Adipocyte (in vitro differentiated cells): ENCODE measurements around the gene COL17A1.

Experiments used
- DNase-seq: peaks from one replicate; pipeline ENCODE4 v3.0.0-alpha.2; 2015; ENCODE audit warnings: low read depth
- H3K27me3 ChIP-seq: replicated peaks from 2 replicates; pipeline ENCODE4 v1.7.0; 2013; ENCODE audit warnings: mild to moderate bottlenecking, low read length, moderate library complexity; ENCODE audit not compliant: control insufficient read depth, insufficient read depth
- H3K36me3 ChIP-seq: 2 replicates; pipeline ENCODE4 v1.7.0; 2013; ENCODE audit warnings: low read length, mild to moderate bottlenecking, moderate library complexity; ENCODE audit not compliant: control insufficient read depth, insufficient read depth, severe bottlenecking
- H3K4me1 ChIP-seq: 2 replicates; pipeline ENCODE4 v1.7.0; 2013; ENCODE audit warnings: mild to moderate bottlenecking, low read length, moderate library complexity; ENCODE audit not compliant: control insufficient read depth, insufficient read depth
- H3K4me3 ChIP-seq: 2 replicates; pipeline ENCODE4 v1.7.0; 2013; ENCODE audit warnings: mild to moderate bottlenecking, low read length, moderate library complexity
- H3K9ac ChIP-seq: 2 replicates; pipeline ENCODE4 v1.7.0; 2013; ENCODE audit warnings: mild to moderate bottlenecking, low read length, moderate library complexity
- H3K9me3 ChIP-seq: 2 replicates; pipeline ENCODE4 v1.7.0; 2013; ENCODE audit warnings: mild to moderate bottlenecking, low read length, moderate library complexity; ENCODE audit not compliant: control insufficient read depth

The COL17A1 gene

GRCh38 chr10:104049504-104050250, 36.0 kb downstream of the COL17A1 start:
- Histone ChIP-seq H3K9me3 (no peaks in the 10 kb centered on the region), H3K4me1 (peaks cover 15% of the 10 kb centered on the region), H3K4me3 (no peak overlapping the region), H3K36me3 (no peaks in the 10 kb centered on the region), H3K27me3 (no peaks in the 10 kb centered on the region), H3K9ac (no peak overlapping the region)
- DNase-seq = peak; percentile 16

- no peaks in the 10 kb centered on the region for H3K9me3 ChIP-seq
- no peak overlapping the region for H3K4me3 ChIP-seq
- H3K9ac ChIP-seq = no peak overlapping the region
- no peaks in the 10 kb centered on the region for H3K36me3 ChIP-seq
- peaks cover 15% of the 10 kb centered on the region for H3K4me1 ChIP-seq
- no peaks in the 10 kb centered on the region for H3K27me3 ChIP-seq
- no peak for DNase-seq
Measured at GRCh38 chr10:104046651-104047050, 39.0 kb downstream of the COL17A1 start.

- Histone ChIP-seq H3K27me3 (no peaks in the 10 kb centered on the region), H3K9ac (no peak overlapping the region), H3K4me3 (no peak overlapping the region), H3K4me1 (peaks cover 15% of the 10 kb centered on the region), H3K9me3 (no peaks in the 10 kb centered on the region), H3K36me3 (no peaks in the 10 kb centered on the region)
- DNase-seq = peak; percentile 91
Measured at GRCh38 chr10:104045151-104046089, 40.3 kb downstream of the COL17A1 start.

GRCh38 chr10:104043854-104044253, 41.8 kb downstream of the COL17A1 start:
- Histone ChIP-seq H3K36me3 (no peaks in the 10 kb centered on the region), H3K9ac (no peak overlapping the region), H3K27me3 (no peaks in the 10 kb centered on the region), H3K4me3 (no peak overlapping the region), H3K9me3 (no peaks in the 10 kb centered on the region), H3K4me1 (peaks cover under 1% of the 10 kb centered on the region)
- DNase-seq = no peak

GRCh38 chr10:104043185-104043830, 42.4 kb downstream of the COL17A1 start:
- Histone ChIP-seq H3K27me3 (no peaks in the 10 kb centered on the region), H3K9ac (no peak overlapping the region), H3K9me3 (no peaks in the 10 kb centered on the region), H3K4me3 (no peak overlapping the region), H3K4me1 (no peaks in the 10 kb centered on the region), H3K36me3 (no peaks in the 10 kb centered on the region)
- DNase-seq = no peak

GRCh38 chr10:104041891-104042535, 43.7 kb downstream of the COL17A1 start:
- no peaks in the 10 kb centered on the region for H3K4me1 ChIP-seq
- DNase-seq = no peak
- no peaks in the 10 kb centered on the region for H3K27me3 ChIP-seq
- no peaks in the 10 kb centered on the region for H3K36me3 ChIP-seq
- H3K4me3 ChIP-seq = no peak overlapping the region
- H3K9ac ChIP-seq = no peak overlapping the region
- no peaks in the 10 kb centered on the region for H3K9me3 ChIP-seq

GRCh38 chr10:104040862-104041789, 44.6 kb downstream of the COL17A1 start:
- H3K36me3 ChIP-seq = no peaks in the 10 kb centered on the region
- H3K27me3 ChIP-seq = no peaks in the 10 kb centered on the region
- DNase-seq = no peak
- no peaks in the 10 kb centered on the region for H3K9me3 ChIP-seq
- H3K4me3 ChIP-seq = no peak overlapping the region
- H3K9ac ChIP-seq = no peak overlapping the region
- H3K4me1 ChIP-seq = no peaks in the 10 kb centered on the region

- Histone ChIP-seq H3K4me3 (no peak overlapping the region), H3K9me3 (no peaks in the 10 kb centered on the region), H3K9ac (no peak overlapping the region), H3K4me1 (no peaks in the 10 kb centered on the region), H3K36me3 (no peaks in the 10 kb centered on the region), H3K27me3 (no peaks in the 10 kb centered on the region)
- DNase-seq = no peak
Measured at GRCh38 chr10:104040382-104040781, 45.3 kb downstream of the COL17A1 start.

GRCh38 chr10:104038958-104039752, 46.5 kb downstream of the COL17A1 start:
- H3K4me3 ChIP-seq = no peak overlapping the region
- H3K27me3 ChIP-seq = no peaks in the 10 kb centered on the region
- H3K9ac ChIP-seq = no peak overlapping the region
- H3K36me3 ChIP-seq = no peaks in the 10 kb centered on the region
- H3K4me1 ChIP-seq = no peaks in the 10 kb centered on the region
- no peak for DNase-seq
- no peaks in the 10 kb centered on the region for H3K9me3 ChIP-seq

- Histone ChIP-seq H3K4me1 (no peaks in the 10 kb centered on the region), H3K9me3 (no peaks in the 10 kb centered on the region), H3K4me3 (no peak overlapping the region), H3K36me3 (no peaks in the 10 kb centered on the region), H3K9ac (no peak overlapping the region), H3K27me3 (no peaks in the 10 kb centered on the region)
- no peak for DNase-seq
Measured at GRCh38 chr10:104038537-104038936, 47.1 kb downstream of the COL17A1 start.
